GM18498 (cell line): ENCODE measurements around the gene REG1A.

ENCODE experiments used
- ATAC-seq: cut with Tn5 transposase; IDR thresholded peaks from one replicate; pipeline ENCODE4 v1.9.1; 2021; ENCODE audit warnings: mild to moderate bottlenecking, moderate library complexity; ENCODE audit not compliant: unreplicated experiment

REG1A gene

GRCh38 chr2:79124907-79125720 is 4.8 kb downstream of the REG1A start:
- ATAC-seq, result no peak

GRCh38 chr2:79125721-79125985 is 5.4 kb downstream of the REG1A start:
- ATAC-seq, result no peak

- no peak for ATAC-seq
These were observed 8.1 kb downstream of the REG1A start for GRCh38 chr2:79128406-79128805.

GRCh38 chr2:79129260-79129659 is 9.0 kb downstream of the REG1A start:
- ATAC-seq, result no peak

- no peak for ATAC-seq
These were observed 9.5 kb downstream of the REG1A start for GRCh38 chr2:79129804-79130203.

- no peak for ATAC-seq
These were observed 11.4 kb downstream of the REG1A start for GRCh38 chr2:79131687-79132086.

GRCh38 chr2:79138385-79138784 is 18.1 kb downstream of the REG1A start:
- no peak for ATAC-seq

GRCh38 chr2:79139423-79139822 is 19.1 kb downstream of the REG1A start:
- ATAC-seq, result no peak

GRCh38 chr2:79155826-79156476 is 35.7 kb downstream of the REG1A start:
- ATAC-seq, result no peak

- no peak for ATAC-seq
These were observed 38.7 kb downstream of the REG1A start for GRCh38 chr2:79159030-79159429.

- no peak for ATAC-seq
These were observed 39.4 kb downstream of the REG1A start, which contains the start of gene REG3A for GRCh38 chr2:79159653-79160052. TSS of gene REG3A (minus strand) at chr2:79159753. CDS start at chr2:79159405, 348 bp downstream.

GRCh38 chr2:79162132-79162531 is 41.8 kb downstream of the REG1A start:
- ATAC-seq, result no peak

- no peak for ATAC-seq
These were observed 42.5 kb downstream of the REG1A start for GRCh38 chr2:79162801-79163200.

GRCh38 chr2:79171348-79171958 is 51.2 kb downstream of the REG1A start:
- no peak for ATAC-seq
